GM12891 (cell line): ENCODE data around the gene WIPF1.

Experiments used
- PAX5 ChIP-seq: IDR thresholded peaks from 2 replicates; pipeline ENCODE4 v1.6.1; 2011; ENCODE audit warnings: low read length, moderate library complexity, mild to moderate bottlenecking; ENCODE audit not compliant: insufficient read depth, severe bottlenecking
- POLR2A ChIP-seq: IDR thresholded peaks from 2 replicates; pipeline ENCODE4 v1.6.1; 2011; ENCODE audit warnings: low read depth, low read length, control low read depth
- POLR2AphosphoS5 ChIP-seq: IDR thresholded peaks from 2 replicates; pipeline ENCODE4 v1.6.1; 2011; ENCODE audit warnings: low read depth, low read length, control low read depth
- POU2F2 ChIP-seq: IDR thresholded peaks from 2 replicates; pipeline ENCODE4 v1.6.1; 2011; ENCODE audit warnings: low read depth, mild to moderate bottlenecking, control low read depth, low read length, moderate library complexity
- SPI1 ChIP-seq: IDR thresholded peaks from 2 replicates; pipeline ENCODE4 v1.6.1; 2011; ENCODE audit warnings: low read depth, low read length, control low read depth
- TAF1 ChIP-seq: IDR thresholded peaks from 2 replicates; pipeline ENCODE4 v1.6.1; 2011; ENCODE audit warnings: low read depth, low read length, control low read depth

DNA sequence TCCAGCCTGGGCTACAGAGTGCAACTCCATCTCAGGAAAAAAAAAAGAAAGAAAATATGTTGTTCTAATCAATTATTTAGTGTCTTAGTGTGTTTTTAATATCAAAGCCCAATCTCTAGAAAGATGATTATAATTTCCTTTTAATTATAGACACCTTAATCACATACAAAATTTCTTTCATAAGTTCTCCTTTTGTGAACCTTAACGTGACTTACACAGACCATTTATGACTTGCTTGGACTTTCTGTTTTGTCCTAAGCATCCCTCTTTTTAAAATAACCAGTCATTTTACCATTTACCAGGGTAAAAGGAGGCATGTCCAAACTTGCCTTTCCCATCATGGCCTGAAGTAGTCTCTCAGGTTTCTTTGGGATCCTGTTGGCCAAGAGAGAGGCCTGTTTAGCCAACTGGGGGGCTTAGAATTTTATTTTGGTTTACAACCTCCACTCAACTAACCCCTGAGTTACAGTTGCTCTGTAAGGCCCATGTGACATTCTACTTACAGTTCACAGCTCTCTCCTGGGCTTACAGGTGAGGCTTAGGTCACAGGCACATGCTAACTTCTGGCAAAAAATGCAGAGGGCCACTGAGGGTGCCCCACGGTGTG lies 86.9 kb downstream of the WIPF1 start:
- no peak for TF ChIP-seq POLR2A
- no peak for TF ChIP-seq POLR2AphosphoS5
- TF ChIP-seq TAF1 = no peak
- TF ChIP-seq POU2F2 = no peak
- TF ChIP-seq SPI1 = no peak
- TF ChIP-seq PAX5 = no peak
